Measurements from ENCODE around the gene ATG7.

DNA sequence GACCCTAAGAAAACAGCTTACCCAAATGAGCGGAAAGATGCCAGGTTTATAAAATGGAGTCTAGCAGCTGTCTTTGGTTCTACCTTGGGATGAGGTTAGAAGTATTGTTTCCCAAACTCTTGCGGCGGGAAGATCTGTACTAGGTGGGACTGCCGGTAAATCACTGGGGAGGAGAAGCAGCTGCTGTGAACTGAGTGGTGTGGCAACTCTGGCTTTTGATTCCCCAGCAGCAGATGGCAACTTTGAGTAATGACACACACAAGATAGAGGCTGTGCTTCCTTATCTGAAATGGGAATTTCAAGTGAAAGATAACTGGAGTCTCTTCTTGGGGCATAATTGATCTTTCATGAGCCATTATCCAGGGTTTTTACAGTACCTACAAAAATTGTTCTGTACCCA lies 184.9 kb downstream of the ATG7 start:
- no peak for TF ChIP-seq CTCF (conservative IDR thresholded peaks at IDR 0.05)
- no peak for TF ChIP-seq EZH2 (IDR thresholded peaks at IDR 0.05; ENCODE audit: low read depth)

All from PC-9 (cell line).